Measurements from ENCODE around the gene ZNF792. TPM values are rescaled to one million over a fixed set of nuclear protein-coding genes. Genes with fewer than 3 reads are reported as not detected.
"Not testable (repeated sequence)": the region's sequence is repeated elsewhere in the genome, so short reads cannot be mapped to it uniquely, and the experiment has no call there.

ZNF792 gene
- total RNA-seq, 1 donor from 2014 or later, result 10.4 TPM

- TF ChIP-seq, protein P1, sequence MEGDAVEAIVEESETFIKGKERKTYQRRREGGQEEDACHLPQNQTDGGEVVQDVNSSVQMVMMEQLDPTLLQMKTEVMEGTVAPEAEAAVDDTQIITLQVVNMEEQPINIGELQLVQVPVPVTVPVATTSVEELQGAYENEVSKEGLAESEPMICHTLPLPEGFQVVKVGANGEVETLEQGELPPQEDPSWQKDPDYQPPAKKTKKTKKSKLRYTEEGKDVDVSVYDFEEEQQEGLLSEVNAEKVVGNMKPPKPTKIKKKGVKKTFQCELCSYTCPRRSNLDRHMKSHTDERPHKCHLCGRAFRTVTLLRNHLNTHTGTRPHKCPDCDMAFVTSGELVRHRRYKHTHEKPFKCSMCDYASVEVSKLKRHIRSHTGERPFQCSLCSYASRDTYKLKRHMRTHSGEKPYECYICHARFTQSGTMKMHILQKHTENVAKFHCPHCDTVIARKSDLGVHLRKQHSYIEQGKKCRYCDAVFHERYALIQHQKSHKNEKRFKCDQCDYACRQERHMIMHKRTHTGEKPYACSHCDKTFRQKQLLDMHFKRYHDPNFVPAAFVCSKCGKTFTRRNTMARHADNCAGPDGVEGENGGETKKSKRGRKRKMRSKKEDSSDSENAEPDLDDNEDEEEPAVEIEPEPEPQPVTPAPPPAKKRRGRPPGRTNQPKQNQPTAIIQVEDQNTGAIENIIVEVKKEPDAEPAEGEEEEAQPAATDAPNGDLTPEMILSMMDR (IDR thresholded peaks at IDR 0.05), result no peak
- Histone ChIP-seq H3K4me1 (peaks cover 2 to 4% of the 10 kb centered on the region in 2 donors), H3K36me3 (peaks cover 37 to 49% of the 10 kb centered on the region in 2 donors), H3K9me3 (no peaks in the 10 kb centered on the region), H3K27me3 (no peaks in the 10 kb centered on the region), H3K27ac (peak overlapping the region in 1 of 2 donors; percentile 2), H3K4me3 (no peak overlapping the region)
- no peak for DNase-seq (ENCODE audit: low spot score in 2 of 2)
- intact Hi-C loops (cut with DNase I), result no loop called here
Observed at GRCh38 chr19:35009424-35010415, 45.7 kb upstream of the ZNF792 start.

GRCh38 chr19:35008891-35009341 is 44.9 kb upstream of the ZNF792 start:
- TF ChIP-seq, protein P1 (IDR thresholded peaks at IDR 0.05), result no peak
- intact Hi-C loops (cut with DNase I), result no loop called here
- H3K27ac ChIP-seq, result peak overlapping the region; percentile 2 to 31
- DNase-seq (ENCODE audit: low spot score in 2 of 2), result no peak
- peaks cover 2 to 4% of the 10 kb centered on the region in 2 donors for H3K4me1 ChIP-seq
- no peak overlapping the region for H3K4me3 ChIP-seq
- no peaks in the 10 kb centered on the region for H3K9me3 ChIP-seq
- H3K27me3 ChIP-seq, result no peaks in the 10 kb centered on the region
- peaks cover 30 to 41% of the 10 kb centered on the region in 2 donors for H3K36me3 ChIP-seq

- not testable (repeated sequence) for H3K4me1 ChIP-seq
Observed at GRCh38 chr19:35007427-35007826, 43.4 kb upstream of the ZNF792 start.

DNA sequence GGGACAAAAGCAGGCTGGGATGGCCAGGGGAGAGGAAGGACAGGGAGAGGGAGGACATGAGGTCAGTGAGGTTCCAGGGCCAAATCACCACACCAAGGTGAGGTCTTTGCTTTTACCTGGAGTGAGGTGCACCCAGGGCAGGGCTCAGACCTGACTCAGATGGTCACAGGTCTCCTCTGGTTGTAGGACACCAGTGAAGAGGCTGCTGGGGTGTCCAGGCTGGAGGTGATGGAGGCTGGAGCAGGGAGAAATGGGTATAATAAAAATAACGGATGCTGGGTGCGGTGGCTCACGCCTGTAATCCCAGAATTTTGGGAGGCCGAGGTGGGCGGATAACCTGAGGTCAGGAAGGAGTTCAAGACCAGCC is 43.0 kb upstream of the ZNF792 start:
- H3K27me3 ChIP-seq, result no peaks in the 10 kb centered on the region
- TF ChIP-seq, protein P1 (IDR thresholded peaks at IDR 0.05), result no peak
- peak overlapping the region; percentile 34 to 60 for H3K27ac ChIP-seq
- peaks cover 33 to 36% of the 10 kb centered on the region in 2 donors for H3K36me3 ChIP-seq
- intact Hi-C loops (cut with DNase I), result no loop called here
- peaks cover 2 to 6% of the 10 kb centered on the region in 2 donors for H3K4me1 ChIP-seq
- no peak for DNase-seq (ENCODE audit: low spot score in 2 of 2)
- H3K9me3 ChIP-seq, result no peaks in the 10 kb centered on the region
- H3K4me3 ChIP-seq, result no peak overlapping the region

More at GRCh38 chr19:35007427-35007826, 43.4 kb upstream of the ZNF792 start:
- peaks cover 33 to 37% of the 10 kb centered on the region in 2 donors for H3K36me3 ChIP-seq
- H3K27me3 ChIP-seq; H3K9me3 ChIP-seq; DNase-seq (ENCODE audit: low spot score in 2 of 2); intact Hi-C loops (cut with DNase I); H3K4me3 ChIP-seq: not testable (repeated sequence)
- H3K27ac ChIP-seq, result peak overlapping the region in 1 of 2 donors; percentile 41

- no peaks in the 10 kb centered on the region for H3K27me3 ChIP-seq
- no peak for DNase-seq (ENCODE audit: low spot score in 2 of 2)
- intact Hi-C loops (cut with DNase I), result no loop called here
- no peaks in the 10 kb centered on the region for H3K9me3 ChIP-seq
- no peak overlapping the region for H3K4me3 ChIP-seq
- peaks cover 28 to 31% of the 10 kb centered on the region in 2 donors for H3K36me3 ChIP-seq
- TF ChIP-seq, protein P1 (IDR thresholded peaks at IDR 0.05), result no peak
- peak overlapping the region; percentile 34 to 60 for H3K27ac ChIP-seq
- peaks cover 5 to 6% of the 10 kb centered on the region in 2 donors for H3K4me1 ChIP-seq
Observed at GRCh38 chr19:35006342-35006998, 42.4 kb upstream of the ZNF792 start.

DNA sequence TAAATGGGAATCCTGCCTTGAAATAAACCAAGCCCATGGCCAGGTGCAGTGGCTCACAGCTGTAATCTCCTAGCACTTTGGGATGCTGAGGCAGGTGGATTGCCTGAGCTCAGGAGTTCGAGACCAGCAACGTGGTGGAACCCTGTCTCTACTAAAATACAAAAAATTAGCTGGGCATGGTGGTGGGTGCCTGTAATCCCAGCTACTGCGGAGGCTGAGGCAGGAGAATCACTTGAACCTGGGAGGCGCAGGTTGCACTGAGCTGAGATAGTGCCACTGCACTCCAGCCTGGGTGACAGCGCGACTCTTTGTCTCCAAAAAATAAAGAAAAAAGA is 41.9 kb upstream of the ZNF792 start:
- intact Hi-C loops (cut with DNase I); DNase-seq (ENCODE audit: low spot score in 2 of 2); H3K4me1 ChIP-seq; H3K27me3 ChIP-seq; H3K9me3 ChIP-seq; H3K4me3 ChIP-seq: not testable (repeated sequence)
- H3K36me3 ChIP-seq, result peaks cover 26% of the 10 kb centered on the region in 2 donors
- H3K27ac ChIP-seq, result peak overlapping the region in 1 of 2 donors; percentile 15
